HPDE6-E6E7 (cell line): ENCODE results near the gene TTC31.
"Not testable (repeated sequence)": the region's sequence is repeated elsewhere in the genome, so short reads cannot be mapped to it uniquely, and the experiment has no call there.

Source experiments
- DNase-seq: peaks from one replicate; pipeline ENCODE4 v3.0.0; 2011; ENCODE audit warnings: missing footprints; ENCODE audit errors: extremely low spot score

The TTC31 gene

DNA sequence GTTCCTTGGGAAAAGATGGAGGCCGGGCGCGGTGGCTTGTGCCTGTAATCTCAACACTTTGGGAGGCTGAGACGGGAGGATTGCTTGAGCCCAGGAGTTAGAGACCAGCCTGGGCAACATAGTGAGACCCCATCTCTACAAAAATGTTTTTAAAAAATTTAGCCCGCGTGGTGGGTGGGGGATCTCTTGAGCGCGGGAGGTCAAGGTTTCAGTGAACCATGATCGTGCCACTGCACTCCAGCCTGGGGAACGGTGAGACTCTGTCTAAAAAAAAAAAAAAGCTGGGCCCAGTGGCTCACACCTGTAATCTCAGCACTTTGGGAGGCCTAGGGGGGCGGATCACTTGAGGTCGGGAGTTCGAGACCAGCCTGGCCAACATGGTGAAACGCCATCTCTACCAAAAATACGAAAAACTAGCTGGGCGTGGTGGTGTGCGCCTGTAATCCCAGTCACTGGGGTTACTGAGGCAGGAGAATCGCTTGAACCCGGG is 839 bp downstream of the TTC31 start:
- not testable (repeated sequence) for DNase-seq

DNA sequence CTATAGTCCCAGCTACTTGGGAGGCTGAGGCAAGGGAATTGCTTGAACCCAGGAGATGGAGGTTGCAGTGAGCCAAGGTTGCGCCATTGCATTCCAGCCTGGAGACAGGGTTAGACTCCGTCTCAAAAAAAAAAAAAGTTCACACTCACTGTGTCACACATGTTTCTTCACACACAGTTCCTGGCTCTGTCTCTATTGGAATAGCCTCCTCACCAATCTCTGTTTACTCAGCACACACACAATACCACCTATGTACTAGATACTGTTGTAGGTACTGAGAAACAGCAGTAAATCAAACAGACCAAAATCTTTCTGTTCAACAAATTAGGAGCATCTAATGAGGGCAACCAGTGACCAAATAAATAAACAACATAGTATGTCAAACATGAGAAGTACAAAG is 3.3 kb downstream of the TTC31 start:
- no peak for DNase-seq

DNA sequence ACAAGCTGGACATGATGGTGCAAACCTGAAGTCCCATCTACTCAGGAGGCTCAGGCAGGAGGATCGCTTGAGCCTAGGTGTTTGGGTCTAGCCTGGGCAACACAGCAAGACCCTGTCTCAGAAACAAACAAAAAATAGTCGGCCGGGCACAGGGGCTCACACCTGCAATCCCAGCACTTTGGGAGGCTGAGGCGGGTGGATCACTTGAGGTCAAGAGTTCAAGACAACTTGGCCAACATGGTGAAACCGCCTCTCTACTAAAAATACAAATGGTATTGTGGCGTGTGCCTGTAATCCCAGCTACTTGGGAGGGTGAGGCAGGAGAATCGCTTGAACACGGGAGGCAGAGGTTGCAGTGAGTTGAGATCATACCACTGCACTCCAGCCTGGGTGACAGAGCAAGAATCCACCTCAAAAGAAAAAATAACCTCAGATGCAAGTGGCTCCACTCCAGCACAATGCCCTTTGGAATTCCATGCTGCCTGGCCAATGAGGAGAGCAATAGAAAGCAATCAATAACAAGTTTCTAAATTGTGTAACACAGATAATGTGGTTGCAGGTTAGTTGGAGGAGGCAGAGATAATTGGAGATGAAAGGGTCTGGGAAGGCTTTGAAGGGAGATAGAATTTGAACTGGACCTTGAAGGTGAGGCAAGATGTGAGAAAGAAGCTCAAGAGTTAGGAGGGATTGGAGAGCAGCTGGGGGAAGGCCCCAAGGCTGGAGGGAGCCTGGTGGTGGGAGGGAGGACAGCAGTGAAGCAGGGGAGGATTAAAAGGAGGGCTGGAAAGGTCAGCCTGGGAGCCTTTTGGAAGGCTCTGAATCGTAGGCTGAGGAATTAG is 6.0 kb downstream of the TTC31 start:
- DNase-seq = no peak

DNA sequence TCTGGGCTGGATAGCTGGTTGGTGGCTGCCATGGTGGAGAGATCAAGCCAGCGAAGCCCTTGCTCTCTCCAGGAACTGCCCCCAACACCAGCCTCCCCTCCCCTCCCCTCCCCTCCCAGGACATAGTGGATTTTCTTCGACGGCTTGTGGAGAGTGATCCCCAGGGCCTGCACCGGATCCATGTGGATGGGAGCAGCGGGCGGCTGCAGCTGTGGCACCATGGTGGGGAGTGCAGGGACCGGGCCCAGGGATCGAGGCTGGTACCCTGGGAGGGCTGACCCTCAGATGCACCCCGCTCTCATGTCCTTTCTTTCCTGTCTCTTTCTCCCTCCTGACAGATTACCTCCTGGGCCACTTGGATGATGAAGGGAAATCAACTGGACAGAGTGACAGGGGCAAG is 7.0 kb downstream of the TTC31 start:
- no peak for DNase-seq

DNA sequence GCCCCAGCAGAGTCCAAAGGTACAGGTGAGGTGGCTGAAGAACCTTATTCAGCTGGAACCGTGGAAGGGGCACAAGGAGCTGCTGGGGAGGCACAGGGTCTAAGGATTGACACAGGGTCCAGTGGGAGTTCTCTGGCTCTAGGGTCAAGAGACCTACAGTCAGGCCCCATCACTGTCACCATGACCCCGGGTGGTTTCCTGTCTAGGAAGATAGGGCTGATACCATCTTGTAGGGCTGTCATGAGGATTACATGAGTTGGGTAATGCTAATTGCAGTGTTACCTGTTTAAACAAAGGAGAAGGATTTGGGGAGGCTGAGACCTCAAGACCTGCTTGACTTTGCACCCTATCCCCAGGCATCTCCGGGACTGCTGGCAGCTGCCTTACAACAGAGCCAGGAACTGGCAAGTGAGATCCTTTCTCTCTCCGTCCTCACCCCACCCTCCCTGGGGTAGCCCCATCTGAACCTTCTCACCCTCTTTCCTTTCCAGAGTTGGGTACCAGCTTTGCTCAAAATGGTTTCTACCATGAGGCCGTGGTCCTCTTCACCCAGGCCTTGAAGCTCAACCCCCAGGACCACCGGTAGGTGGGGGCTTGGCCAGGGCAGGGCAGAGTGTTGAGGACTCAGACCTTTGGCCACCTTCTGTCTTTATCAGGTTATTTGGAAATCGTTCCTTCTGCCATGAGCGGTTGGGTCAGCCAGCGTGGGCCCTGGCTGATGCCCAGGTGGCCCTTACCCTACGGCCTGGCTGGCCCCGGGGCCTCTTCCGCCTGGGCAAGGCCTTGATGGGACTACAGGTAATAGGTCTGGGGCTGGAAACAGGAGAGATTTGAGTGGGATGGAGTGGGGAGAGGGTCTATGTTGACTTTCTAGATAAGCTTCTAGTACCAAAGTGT is 9.0 kb downstream of the TTC31 start:
- no peak for DNase-seq

DNA sequence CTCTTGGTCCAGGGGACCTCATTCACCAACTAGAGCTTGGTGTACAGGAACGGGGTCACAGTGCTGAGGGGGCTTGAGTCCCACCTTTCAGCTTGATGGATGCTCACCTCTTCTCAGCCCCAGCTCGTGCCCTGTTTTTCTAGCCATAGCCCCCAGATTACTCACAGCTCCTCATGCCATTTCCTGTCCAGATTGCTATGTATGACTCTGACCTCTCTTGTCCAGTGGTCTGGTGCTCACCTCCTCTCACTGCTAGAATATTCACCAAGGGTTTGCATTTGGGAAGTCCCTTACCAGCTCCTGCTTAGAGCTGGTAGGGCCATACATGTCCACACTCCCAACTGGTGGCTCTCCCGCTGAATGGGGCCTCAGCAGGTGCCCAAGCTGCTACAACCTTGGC is 10.7 kb downstream of the TTC31 start:
- DNase-seq = no peak

DNA sequence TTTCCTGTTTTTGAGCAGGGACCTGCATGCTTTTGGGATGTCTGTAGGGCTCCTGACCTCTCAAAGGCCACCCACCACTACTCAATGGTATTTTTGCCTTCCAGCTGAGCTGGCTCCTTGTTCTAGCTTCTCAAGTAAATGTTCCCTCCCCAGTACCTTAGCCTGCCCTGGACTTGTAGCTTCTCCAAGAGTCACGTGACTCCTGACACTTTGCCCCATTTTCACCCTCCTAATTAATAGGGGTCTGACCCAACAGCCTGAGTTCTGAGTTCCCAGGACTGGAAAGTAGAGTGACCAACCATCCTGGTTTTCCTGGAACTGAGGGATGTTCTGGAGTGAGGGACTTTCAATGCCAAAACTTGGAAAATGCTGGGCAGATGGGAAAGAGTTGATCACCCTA is 12.6 kb downstream of the TTC31 start:
- no peak for DNase-seq

DNA sequence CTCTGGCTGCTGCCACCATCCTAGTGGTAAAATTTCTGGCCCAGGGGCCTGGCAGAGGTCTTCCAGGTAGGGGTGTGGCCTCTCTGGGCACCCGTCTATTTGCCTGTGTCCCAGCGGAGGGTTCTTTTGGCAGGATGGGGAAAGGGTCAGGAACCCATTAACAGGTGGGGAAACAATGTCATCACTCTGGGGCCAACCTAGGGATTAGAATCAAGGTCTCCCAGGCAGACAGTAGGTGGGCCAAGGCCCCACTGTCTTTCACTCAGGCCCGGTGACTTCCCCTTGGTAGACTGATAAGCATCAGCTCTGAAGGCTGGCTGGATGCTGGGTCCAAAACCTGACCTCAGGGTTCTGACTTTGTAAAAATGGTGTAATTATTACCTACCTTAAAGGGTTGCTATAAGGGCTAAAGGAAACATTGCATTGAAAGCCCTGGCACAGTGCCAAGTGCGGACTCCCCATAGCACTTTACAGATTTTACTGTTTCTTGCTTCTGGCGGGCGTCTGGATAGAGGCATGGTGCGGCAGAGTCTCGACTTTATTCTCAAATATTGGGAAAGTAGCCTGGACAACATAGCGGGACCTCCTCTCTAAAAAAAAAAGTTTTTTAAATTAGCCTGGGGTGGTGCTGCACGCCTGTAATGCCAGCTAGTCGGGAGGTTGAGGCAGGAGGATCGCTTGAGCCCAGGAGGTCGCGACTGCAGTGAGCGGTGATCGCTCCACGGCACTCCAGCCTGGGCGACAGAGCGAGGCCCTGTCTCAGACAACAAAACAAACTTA is 14.3 kb downstream of the TTC31 start:
- no peak for DNase-seq

DNA sequence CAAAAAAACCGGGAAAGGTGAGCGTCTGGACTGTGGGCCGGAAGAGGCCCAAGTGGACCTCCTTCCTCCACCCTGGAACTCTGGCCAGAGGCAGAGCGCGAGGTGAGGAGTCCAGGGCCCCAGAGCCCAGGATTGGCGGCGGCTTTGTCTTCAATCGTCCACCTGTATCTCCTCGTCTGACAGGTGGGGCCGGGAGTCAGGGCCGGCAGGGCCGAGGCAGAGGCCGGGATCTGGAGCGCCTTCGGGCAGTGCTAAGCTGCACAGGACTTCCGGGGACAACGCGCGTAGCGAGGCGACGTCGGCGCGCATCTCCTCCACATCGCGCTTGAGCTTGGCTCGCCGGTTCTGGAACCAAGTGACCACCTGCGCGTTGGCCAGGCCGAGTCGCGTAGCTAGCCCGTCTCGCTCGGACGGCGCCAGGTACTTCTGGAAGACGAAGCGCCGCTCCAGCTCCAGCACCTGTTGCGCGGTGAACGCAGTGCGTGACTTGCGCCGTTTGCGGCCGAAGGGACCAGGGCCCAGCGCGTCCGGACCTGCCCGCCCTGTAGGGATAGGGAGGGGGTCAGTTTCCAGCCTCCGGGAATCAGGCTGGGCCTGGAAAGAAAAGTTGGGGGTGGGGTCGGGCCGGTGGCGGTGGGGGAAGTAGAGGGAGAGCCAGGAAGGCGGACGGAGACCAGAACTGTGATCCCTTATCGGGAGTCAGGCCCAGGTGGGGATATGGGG is 15.1 kb downstream of the TTC31 start:
- DNase-seq = no peak

DNA sequence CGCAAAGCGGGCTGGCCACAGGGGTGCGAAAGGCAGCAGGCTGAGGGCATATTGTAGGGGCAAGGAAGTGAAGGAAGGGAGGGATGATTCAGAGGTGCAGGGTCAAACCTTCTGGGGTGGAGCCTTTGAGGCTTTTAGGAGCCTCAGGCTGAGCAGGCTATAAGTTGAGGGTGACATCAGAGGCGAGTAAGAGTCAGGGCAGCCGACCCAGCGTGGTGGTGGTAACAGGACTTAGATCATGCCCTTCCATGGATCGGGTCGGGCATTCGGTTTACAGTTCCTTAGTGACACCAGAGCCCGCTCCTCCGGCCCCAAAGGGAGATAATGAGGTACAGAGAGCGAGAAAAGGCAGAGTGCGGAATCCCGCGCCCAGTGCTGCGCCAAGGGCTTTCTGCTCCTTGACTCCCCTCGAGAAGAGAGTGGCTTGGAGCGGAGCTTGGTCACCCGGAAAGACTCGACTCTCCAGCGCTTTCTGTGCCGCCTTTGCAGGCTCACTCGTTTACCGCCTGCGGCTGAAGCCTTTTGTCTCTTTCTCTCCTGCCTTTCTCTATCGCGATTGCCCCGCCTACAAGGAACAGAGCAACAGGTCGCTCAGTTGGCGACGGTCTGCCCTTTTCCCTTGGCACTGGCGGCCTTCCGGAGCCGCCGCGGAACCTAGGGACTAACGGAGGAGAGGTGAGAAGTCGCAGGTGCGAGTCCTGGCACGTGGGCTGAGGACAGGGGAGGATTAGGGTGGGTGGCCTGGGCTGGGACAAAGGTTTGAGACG is 15.8 kb downstream of the TTC31 start:
- DNase-seq = no peak

DNA sequence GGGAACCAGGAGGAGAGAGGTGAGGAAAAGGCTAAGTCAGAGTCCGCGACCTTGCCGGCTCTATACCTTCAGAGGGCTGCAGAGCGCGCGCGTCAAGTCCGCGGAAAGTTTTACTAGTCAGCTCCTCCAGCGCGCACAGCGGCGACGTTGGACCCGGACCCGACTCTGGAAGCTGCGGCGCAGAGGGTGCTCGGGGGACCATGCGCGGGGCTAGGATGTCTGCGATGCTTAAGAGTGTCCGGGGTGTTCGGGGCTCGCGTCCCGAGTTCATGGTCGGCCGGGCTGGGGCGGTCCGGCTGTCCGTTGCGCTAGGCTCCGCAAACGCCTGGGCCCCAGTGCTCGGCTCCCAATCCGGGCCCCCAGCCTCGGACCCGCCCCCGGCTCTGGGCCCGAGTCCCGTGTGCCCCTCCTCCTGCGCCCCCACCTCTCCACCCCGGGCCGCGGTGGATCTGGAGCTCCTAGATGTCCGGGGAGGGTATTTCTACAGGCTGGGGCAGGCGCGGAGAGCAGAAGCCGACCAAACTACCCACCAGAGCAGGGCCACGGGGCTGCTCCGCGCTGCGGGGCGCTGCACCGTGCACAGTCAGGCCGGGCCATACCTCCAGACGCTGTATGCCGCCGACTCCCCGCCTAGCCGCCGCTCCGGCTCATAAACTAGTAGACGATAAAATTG is 16.5 kb downstream of the TTC31 start, which contains the start of gene LBX2:
Gene LBX2 (minus strand): TSS at position 337 of the 673 bp plus-strand sequence. CDS start 66 bp downstream, at position 271.
- no peak for DNase-seq

DNA sequence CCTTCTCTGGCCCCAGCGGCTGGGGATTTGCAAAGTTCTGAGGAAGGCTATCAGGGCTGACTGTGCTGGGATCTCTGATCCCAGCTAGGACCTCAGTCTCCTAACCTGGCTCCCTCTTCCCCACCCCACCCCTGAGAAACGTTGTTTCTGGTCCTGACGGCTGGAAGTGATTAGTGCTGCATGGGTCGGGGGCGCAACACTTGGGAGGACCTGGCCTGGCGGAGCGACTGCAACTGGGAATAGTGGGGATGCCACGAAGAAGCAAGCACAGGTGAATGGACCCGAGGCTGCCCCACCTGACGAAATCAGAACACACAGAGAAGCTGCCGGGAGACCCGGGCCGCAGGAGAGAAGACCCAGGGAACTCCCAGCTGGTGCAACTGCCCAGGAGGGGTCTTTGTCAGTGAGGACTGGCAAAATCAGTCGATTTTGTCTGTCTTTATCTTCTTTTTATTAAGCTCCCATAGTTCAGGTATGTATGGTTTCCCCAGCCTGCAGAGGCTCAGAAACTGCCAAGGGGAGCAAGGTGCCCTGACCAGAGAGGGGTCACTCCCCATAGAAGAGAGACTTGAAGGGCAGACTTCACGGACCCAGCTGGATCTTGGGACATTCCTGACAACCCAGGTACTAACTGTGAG is 17.2 kb downstream of the TTC31 start:
- DNase-seq = no peak

DNA sequence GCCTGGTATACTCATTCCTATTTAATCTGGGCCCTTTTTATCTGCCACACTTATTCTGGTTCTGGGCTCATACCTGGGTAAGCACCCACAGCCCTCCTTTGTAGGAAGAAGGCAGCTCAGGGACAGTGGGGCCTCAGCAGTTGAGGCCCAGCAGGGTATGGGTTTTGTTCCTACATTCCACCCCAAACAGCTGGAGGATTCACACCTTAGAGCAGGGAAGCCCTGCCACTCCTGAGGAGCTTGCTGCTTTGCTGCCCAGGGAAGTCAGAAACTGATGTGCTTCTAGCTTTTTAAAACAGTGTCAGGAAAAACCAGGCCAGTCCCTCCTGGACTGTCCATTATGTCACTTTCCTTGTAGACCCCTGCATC is 17.7 kb downstream of the TTC31 start:
- DNase-seq = no peak

DNA sequence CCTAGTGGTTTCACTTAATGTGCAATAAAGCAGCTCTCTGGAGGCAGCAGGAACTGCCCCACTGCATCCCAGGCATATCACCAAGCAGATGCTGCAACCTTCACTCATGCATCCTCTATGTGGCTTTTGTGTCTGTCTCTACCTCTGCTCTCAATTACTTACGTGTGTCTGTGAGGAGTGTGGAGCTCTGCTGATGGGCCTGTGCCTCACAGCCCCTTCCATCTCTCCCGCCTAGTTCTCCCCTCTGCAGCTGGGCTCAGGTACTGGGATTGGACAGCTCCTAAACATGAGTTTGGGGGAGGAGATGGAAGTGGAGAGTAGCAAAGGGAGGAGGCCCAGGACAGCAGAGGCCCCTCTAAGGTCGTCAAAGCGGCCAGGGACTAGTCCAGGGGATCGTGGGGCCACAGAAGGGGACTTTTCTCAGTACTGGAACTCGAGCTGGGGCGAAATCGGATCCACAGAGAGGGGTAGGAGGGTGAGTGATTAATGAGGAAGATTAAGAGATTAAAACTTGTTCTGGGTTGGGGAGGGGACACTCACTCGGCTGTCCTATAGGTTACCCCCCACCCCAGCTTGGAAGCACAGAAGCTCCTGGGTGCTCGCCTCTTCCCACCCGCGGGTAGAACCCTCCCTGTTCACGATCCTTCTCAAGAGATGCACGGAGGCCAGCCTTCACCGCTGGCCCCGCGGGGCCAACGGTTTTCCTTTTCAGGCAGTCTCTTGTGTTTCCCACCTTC is 18.6 kb downstream of the TTC31 start:
- no peak for DNase-seq

DNA sequence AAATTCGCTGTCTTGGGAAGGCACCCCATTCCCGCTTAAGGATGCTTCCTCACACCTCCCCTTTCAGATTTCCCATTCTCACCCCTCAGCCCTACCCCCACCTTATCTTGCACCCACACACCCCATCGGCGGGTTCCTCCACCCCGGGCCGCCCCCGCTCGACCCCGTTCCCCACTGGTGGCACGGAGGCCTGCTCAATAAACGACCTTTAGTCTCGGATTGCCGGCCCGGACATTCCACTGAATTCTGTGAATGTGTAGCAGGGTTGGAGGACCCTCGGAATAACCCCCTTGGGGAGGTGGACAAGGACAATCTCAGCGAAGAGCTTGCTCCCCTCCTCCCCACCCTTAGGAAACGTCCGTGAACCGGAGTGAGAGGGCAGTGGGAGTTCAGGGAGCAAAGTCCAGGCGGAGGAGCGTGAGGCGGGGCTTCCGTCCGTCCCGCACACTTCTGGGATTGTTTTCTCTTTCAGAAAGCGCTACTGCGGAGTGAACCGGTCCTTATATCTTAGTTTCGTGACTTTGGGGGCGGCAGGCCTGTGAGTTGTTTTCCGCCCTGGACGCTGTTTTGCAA is 19.4 kb downstream of the TTC31 start:
- DNase-seq = no peak

DNA sequence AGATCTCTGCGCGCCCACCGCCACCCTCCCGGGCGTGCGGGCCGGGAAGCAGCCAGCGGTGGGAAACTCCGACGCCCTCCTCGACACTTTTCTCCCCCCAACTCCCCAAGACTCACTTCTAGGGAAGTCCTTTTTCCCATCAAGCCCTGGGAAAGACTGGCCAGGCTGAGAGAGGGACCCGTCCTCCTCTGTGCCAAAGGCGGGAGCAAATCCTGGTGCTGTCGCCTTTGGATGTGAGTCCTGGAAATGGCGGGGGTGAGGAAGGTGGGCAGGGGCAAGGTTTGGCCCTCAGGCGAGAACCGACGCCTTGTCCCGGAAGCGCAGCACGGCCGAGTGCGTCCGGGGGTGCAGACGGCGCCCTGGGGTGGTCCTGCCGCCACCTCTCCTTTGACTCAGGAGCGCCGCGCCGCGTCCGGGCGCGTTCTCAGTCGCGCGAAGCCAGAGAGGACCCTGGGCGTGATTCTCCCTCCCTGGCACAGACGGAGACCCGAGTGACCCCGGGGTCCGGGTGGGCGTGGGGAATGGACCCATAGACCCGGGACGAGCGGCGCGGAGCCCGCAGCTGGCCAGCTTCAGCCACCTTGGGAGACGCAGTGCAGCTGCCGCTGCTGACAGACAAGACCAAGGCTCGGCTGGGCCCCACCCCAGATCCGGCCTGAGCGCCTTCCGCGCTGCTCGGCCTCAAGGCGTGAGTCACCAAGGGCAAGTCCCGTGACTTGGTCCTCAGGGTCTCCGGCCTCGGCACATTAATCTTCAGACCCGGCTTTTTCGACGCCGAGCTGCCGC is 20.0 kb downstream of the TTC31 start:
- no peak for DNase-seq
